HFF-Myc (cell line): Measurements from ENCODE around the gene DIP2C.
"Not testable (repeated sequence)": the region's sequence is repeated elsewhere in the genome, so short reads cannot be mapped to it uniquely, and the experiment has no call there.

Source experiments
- DNase-seq: peaks from one replicate; pipeline ENCODE4 v3.0.0-alpha.2; 2011; ENCODE audit warnings: low read depth; ENCODE audit errors: extremely low read depth
- H3K4me3 ChIP-seq: replicated peaks from 2 replicates; pipeline ENCODE4 v1.5.1; 2011; ENCODE audit warnings: low read depth, mild to moderate bottlenecking, control low read depth, low read length
- TF ChIP-seq, protein P1 (sequence below): IDR thresholded peaks from 2 replicates; pipeline ENCODE4 v1.5.1; 2012; ENCODE audit warnings: mild to moderate bottlenecking, low read depth, low read length, control low read depth; ENCODE audit errors: missing control alignments

DIP2C gene

DNA sequence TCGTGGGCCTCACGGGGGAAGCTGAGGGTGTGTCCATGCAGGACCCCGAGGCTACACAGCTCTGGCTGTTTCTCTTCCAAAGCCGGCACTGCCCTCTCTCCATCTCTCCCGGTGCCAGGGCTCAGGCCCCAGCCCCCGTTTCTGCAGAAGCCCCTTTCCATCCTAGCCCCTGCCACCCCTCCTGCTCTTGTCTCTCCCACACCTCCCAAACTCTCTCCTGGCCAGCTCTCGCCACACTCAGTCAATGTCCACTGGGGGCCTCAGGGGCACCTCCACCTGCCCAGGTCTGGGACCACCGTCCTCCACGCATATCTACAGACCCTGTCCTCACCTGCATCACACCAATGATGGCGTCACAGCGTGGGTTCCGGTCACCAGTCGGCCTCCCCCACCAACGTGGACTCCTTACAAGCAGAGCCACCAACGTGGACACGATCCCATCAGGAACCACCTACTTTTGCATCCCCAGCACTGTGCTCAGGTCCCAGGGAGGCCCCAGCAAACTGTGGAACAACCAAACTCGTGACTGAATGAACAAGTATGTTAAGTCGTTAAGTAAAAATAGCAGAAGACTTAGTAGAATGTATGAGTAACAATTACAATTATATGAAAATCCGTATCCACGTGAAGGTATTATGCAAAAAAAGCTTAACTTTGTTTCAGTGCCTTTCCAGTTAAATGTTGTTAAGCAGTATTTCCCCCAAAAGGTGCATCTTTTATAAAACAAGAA, 38.4 kb downstream of the DIP2C start:
- no peak for DNase-seq
- no peak overlapping the region for H3K4me3 ChIP-seq
- TF ChIP-seq, protein P1, sequence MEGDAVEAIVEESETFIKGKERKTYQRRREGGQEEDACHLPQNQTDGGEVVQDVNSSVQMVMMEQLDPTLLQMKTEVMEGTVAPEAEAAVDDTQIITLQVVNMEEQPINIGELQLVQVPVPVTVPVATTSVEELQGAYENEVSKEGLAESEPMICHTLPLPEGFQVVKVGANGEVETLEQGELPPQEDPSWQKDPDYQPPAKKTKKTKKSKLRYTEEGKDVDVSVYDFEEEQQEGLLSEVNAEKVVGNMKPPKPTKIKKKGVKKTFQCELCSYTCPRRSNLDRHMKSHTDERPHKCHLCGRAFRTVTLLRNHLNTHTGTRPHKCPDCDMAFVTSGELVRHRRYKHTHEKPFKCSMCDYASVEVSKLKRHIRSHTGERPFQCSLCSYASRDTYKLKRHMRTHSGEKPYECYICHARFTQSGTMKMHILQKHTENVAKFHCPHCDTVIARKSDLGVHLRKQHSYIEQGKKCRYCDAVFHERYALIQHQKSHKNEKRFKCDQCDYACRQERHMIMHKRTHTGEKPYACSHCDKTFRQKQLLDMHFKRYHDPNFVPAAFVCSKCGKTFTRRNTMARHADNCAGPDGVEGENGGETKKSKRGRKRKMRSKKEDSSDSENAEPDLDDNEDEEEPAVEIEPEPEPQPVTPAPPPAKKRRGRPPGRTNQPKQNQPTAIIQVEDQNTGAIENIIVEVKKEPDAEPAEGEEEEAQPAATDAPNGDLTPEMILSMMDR: no peak

DNA sequence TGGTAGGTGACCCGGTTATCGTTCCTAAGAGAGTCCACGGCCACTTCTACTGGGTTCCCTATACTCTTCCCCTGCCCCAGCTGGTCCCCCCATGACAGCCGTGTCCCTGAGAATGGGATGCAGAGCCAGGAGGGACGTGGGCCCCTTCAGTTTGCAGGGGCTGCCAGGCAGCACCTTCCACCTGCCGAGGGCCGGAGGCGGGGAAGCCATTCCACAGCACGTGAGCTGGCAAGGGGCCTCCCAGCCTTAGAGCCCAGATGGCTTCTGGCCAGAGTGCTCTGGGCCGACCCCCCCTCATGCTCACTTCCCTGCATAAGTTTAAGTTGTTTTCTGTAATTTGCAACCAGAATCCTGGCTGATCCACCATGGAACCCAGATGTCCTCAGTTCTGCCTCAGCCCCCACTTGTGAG, 39.0 kb downstream of the DIP2C start:
- TF ChIP-seq, protein P1: no peak
- H3K4me3 ChIP-seq: no peak overlapping the region

DNA sequence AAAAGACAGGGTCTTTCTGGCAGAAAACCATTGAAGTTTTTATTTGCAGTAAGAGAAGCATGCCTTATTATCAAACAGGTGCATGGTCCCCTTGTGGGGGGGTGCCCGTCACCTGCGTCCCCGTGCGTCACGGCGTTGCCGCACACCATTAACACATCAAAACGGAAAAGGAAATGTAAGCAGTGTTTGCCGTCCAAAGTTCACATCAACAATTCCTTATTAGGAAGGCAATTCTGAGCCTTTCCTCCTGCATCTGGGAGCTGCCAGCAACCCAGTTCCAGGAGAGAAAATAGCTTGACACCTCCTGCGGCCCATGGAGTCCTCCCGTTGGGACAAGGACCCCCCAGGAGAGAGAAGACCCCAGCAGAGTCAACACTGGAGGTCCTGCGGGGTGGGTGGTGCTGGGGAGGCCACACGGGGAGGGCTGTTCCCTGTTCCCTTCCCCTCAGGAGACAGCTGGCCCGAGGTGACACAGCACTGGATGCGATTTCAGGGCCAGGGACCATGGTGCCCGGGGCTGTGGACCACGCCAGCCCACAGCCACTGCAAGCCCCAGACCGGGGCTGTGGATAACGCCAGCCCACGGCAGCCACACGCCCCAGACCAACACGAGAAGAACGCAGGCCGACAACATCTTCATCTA, 39.5 kb downstream of the DIP2C start:
- no peak for DNase-seq
- TF ChIP-seq, protein P1: no peak
- H3K4me3 ChIP-seq: no peak overlapping the region

More for the DNA sequence above, 39.0 kb downstream of the DIP2C start:
- DNase-seq: no peak

DNA sequence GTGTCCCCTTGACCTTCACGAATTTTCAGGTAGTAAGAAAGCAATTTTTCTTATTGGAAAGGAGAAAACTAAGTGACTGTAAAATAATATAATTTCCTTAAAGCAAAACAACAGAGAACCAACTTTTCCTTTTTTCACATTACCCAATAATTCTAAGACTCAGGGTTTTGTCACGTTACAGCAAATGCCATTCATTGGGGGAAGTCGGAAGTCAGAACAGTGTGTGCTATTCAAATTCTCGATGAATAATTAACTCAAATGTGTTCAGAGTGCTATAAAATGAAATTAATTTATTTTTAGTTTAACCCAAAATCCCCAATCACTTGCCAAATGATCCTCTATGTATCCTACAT, 40.0 kb downstream of the DIP2C start:
- no peak overlapping the region for H3K4me3 ChIP-seq
- no peak for DNase-seq
- TF ChIP-seq, protein P1: no peak

DNA sequence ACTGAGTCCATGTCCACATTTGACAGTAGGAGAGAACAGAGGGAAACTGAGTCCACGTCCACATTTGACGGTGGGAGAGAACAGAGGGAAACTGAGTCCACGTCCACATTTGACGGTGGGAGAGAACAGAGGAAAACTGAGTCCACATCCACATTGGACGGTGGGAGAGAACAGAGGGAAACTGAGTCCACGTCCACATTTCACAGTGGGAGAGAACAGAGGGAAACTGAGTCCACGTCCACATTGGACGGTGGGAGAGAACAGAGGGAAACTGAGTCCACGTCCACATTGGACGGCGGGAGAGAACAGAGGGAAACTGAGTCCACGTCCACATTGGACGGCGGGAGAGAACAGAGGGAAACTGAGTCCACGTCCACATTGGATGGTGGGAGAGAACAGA, 42.4 kb downstream of the DIP2C start:
- H3K4me3 ChIP-seq, DNase-seq: not testable (repeated sequence)

DNA sequence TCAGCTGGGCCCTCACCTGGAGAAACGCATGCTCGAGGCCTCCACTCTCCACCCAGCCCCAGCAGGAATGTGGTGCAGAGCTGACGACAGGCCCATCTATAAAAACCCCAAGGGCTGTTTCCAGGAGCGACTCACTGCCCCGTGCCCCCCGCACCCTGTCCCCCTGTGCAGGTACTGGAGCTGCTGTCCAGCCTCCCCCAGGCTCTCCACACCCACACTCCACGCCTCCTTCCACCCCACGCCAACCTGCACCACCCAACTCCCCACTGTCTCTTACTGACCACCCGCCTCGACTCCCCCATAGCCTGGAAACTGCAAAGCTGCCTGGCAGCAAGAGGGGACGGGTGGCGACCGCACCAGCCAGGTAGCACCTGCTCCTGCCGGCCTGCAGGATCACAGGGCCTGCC, 43.3 kb downstream of the DIP2C start:
- TF ChIP-seq, protein P1: no peak
- DNase-seq: no peak
- H3K4me3 ChIP-seq: no peak overlapping the region

DNA sequence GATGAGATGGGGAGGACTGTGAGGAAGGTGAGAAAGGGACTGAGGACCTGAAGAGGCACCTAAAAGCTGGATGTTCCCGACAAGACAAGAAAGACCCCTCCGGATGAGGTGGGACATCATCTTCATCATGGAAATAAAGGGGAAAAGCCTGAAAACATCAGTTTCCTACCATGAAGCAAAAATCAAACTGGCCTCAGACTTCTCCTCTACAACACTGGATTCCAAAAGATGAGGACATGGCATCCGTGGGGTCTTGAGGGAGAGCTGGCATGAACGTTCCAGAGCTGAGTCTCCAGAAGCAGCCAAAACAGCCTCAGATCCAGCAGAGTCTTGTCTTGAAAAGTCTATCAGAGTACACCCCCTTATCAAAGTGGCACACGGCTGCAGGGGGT, 44.5 kb downstream of the DIP2C start:
- DNase-seq: no peak
- no peak overlapping the region for H3K4me3 ChIP-seq
- TF ChIP-seq, protein P1: no peak
